ENCODE data around the gene RAB20.

- TF ChIP-seq ZNF565 (CRISPR knock-in tag; conservative IDR thresholded peaks at IDR 0.05; ENCODE audit: low read depth) (no peak), SNAI2 (CRISPR knock-in tag; IDR thresholded peaks at IDR 0.05) (no peak), ESRRG (CRISPR knock-in tag; IDR thresholded peaks at IDR 0.05) (no peak), ZC3H10 (CRISPR knock-in tag; IDR thresholded peaks at IDR 0.05) (no peak), PPARA (CRISPR knock-in tag; IDR thresholded peaks at IDR 0.05; ENCODE audit: borderline replicate concordance) (no peak), OSR1 (CRISPR knock-in tag; IDR thresholded peaks at IDR 0.05) (no peak), CREB5 (CRISPR knock-in tag; IDR thresholded peaks at IDR 0.05; ENCODE audit: low read depth) (no peak), TOX (CRISPR knock-in tag; IDR thresholded peaks at IDR 0.05; ENCODE audit: borderline replicate concordance) (no peak), ISL1 (CRISPR knock-in tag; IDR thresholded peaks at IDR 0.05) (no peak), GLIS3 (CRISPR knock-in tag; IDR thresholded peaks at IDR 0.05) (no peak), ZFP30 (CRISPR knock-in tag; IDR thresholded peaks at IDR 0.05) (no peak), ARNTL (CRISPR knock-in tag; IDR thresholded peaks at IDR 0.05; ENCODE audit: borderline replicate concordance, low read depth) (no peak), POU6F1 (CRISPR knock-in tag; IDR thresholded peaks at IDR 0.05; ENCODE audit: borderline replicate concordance, low read depth) (no peak)
- TF ChIP-seq, protein P1, sequence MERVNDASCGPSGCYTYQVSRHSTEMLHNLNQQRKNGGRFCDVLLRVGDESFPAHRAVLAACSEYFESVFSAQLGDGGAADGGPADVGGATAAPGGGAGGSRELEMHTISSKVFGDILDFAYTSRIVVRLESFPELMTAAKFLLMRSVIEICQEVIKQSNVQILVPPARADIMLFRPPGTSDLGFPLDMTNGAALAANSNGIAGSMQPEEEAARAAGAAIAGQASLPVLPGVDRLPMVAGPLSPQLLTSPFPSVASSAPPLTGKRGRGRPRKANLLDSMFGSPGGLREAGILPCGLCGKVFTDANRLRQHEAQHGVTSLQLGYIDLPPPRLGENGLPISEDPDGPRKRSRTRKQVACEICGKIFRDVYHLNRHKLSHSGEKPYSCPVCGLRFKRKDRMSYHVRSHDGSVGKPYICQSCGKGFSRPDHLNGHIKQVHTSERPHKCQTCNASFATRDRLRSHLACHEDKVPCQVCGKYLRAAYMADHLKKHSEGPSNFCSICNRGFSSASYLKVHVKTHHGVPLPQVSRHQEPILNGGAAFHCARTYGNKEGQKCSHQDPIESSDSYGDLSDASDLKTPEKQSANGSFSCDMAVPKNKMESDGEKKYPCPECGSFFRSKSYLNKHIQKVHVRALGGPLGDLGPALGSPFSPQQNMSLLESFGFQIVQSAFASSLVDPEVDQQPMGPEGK (CRISPR knock-in tag; IDR thresholded peaks at IDR 0.05; ENCODE audit: borderline replicate concordance) = no peak
These were observed 85.8 kb downstream of the RAB20 start for GRCh38 chr13:110475550-110476219.
